Measurements from ENCODE around the gene TRIP11.
"Not testable (repeated sequence)": the region's sequence is repeated elsewhere in the genome, so short reads cannot be mapped to it uniquely, and the experiment has no call there.

TRIP11 gene

DNA sequence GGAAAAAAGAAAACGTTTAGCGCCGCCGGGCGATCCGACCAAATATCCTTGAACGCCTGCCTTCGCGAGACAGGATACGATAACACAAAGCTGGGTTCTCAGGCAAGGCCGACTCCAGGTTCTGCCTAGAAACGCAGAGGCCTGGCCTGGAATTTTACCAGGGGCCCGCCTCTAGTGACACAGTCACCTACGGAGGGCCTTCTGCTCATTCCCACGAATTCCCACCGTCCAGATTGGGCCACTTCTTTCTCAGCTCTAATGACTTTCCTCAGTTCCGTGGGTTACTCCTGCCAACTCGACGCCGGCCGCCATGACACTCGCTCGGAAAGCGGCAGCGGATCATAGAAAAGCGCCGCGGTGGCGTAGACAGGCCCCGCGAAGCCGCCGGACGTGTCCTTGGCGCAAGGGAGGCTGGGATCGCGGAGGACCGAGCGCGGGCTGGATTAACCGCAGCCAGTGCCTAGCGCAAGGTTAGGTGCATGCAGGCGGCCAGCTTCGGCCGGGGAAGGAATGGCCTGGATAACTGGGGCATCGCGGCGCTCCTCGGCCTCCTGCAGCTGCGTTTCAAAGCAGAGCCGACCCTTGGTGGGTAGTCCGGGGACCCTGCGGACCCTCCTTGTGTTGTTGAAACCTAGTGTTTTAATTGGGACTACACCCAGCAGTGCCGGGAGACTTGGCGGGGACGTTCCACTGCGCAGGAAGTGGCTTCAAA, at the start of gene TRIP11:
Gene TRIP11 (minus strand): TSS at position 341 of the 712 bp plus-strand sequence. CDS start 374 bp downstream, outside the sequence.
- peak; percentile 66 for DNase-seq (ENCODE audit: low spot score)

DNA sequence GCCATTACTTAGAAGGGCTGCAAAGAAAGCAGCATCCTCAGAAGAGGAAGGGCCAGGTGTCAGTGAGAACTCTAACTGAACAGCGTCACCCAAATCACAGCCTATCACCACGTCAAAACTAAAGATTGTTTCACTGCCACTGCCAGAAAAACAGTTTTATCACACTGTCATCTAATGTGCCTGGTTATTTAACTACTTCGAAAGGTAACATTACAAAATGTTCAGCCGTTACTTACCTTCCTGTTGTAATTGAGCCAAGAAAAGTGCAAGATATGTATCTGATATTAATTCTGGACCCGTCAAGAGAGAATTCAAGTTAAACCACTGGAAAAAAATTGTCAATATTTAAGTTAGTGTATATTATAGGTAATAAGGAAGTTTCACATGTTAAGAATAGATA, 48.6 kb upstream of the TRIP11 start:
- no peak for DNase-seq (ENCODE audit: low spot score)

DNA sequence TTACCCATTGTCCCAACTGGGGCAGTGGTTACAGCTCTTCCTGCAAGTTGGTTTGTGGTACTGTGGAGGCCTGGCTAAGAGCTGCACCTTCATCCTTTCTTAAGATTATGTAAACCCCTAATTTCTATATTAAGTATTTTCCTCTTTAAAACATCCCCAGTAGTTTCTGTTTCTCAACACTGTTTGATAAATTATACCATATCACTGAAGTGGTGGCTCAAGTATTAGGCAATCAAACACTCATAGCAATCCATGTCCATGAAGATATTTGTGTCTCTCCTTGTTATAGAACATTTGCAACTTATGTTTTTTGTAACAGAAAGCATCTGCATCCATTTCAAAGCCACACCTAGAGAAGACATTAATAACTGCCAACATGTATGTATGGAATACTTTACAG, 34.7 kb upstream of the TRIP11 start:
- DNase-seq (ENCODE audit: low spot score) = no peak

DNA sequence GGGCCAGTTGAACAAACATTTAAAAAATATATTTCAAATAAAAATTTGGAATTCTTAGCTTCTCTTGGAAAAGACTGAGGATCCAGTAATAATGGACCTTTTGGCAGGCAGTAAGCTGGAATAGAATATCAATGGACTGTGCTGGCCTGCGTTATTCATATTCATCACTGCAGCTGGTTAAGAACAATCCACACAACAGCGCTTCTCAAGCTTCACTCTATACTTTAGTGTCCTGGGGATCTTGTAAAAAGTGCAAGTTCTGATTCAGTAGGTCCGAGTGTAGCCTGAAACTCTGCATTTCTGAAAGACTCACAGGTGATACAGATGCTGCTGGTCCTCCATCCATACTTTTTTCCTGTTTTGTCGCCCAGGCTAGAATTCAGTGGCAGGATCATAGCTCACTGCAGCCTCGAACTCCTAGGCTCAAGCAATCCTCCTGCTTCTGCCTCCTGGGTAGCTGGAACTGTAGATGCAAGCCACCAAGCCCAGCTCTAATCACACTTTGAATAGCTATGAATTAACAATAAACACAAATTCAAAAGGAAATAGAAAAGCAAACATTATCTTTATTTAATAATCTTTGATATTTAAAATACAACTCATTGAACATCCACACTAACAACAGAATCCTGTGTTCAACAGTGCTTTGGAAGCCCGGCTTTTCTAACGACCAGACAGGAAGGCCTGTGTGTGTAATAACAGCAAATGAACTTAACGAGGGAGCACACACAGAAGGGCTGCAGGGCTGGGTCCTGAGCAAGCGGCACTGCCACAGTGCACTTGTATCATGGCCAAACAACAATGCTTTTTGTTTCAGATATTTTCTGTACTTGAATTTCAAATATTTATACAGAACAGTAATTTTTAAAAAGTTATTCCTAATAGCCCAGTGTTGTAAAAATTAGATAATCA, 18.4 kb upstream of the TRIP11 start:
- no peak for DNase-seq (ENCODE audit: low spot score)

DNA sequence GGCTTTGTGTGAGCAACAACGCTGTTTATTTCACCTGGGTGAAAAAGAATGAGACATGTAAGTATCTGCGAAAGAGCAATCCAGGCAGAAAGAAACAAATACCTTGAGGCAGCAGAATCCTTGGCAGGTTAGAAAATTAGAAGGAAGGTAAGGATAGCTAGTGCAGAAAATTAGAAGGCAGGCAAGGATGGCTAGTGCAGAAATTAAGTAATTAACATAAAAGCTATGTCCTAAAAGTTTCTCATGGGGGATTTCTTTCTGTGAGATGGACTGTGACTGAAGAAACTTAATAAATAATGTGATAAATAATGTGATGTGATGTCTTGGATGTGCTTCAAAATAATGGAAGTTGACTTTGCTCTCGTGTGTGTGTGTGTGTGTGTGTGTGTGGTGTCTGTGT, 9.9 kb upstream of the TRIP11 start:
- DNase-seq (ENCODE audit: low spot score) = no peak

DNA sequence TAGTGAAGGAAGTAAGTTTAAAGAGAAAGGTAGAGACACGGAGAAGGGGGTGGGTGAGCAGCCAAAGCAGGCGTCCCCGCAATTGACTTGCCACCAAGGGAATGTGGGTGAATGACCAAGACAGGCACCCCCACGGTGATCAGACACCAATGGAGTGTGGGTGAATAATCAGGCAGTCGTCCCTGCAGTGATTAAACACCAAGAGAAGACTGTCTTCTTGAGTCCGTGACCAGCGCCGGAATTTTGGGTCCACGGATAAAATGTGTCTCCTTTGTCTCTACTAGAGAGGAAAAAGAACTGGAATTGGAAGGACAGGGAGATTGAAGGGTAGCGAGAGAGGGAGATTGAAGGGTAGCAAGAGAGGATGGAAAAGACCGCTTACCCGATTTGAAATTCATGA, 9.4 kb upstream of the TRIP11 start:
- not testable (repeated sequence) for DNase-seq (ENCODE audit: low spot score)

DNA sequence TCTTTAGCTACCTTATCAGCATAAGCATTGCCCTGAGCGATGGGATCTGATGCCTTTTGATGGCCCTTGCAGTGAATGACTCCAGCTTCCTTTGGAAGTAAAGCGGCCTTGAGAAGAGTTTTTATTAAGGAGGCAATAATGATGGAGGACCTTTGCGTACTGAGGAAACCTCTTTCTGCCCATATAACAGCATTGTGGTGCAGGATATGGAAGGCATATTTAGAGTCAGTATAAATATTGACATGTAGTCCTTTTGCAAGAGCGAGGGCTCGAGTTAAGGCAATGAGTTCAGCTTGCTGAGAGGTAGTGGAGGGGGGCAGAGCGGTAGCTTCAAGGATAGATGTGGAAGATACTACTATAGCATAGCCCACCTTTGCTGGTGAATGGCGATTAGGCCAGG, 6.0 kb upstream of the TRIP11 start:
- not testable (repeated sequence) for DNase-seq (ENCODE audit: low spot score)

DNA sequence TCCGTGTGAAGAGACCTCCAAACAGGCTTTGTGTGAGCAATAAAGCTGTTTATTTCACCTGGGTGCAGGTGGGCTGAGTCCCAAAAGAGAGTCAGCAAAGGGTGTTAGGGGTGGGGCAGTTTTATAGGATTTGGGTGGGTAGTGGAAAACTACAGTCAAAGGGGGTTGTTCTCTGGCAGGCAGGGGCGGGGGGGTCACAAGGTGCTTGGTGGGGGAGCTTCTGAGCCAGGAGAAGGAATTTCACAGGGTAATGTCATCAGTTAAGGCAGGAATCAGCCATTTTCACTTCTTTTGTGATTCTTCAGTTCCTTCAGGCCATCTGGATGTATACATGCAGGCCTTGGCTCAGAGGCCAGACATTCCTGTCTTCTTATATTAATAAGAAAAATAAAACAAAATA, 1.9 kb upstream of the TRIP11 start:
- not testable (repeated sequence) for DNase-seq (ENCODE audit: low spot score)

DNA sequence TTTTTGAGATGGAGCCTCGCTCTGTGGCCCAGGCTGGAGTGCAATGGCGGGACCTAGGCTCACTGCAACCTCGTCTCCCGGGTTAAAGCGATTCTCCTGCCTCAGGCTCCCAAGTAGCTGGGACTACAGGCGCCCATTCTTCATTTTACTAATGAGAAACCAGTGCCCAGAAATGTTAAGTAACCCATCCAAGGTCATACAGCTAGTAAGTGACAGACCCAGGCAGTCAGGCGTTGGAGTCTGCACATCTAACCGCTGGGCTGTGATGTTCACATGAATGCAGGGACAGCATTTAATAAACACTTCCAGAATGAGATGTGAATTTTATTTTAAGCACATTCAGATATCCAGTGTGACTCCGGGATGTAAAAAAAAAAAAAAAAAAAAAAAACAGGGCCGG, 1.3 kb upstream of the TRIP11 start:
- no peak for DNase-seq (ENCODE audit: low spot score)

DNA sequence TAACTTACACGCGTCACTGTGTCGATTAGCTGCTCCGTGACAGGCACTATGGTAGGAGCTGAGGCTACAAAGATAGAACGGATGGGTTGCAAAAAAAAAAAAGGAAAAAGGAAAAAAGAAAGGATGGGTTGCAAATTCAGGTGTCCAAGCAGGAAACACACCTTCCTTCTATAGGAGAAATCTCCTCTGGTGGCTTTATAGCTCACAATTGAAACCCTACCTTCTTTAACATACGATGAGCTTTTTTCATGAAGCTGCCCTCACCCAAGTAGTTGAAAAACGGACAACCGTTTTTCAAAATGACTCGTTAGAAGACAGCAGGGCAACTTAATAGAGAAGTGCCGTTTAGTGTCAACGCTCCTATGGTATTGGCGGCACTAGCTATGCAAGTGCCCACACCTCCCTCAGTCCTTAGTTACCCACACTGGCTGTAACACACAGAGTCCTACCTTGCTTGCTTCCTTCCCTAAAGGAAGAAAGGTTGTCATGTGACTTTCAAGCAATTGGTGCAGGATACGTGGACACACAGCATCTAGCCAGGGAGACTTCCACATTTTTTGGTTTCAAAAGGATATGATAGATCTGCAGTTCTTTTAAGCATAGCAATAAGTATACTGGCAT, 682 bp upstream of the TRIP11 start:
- peak; percentile 29 for DNase-seq (ENCODE audit: low spot score)

DNA sequence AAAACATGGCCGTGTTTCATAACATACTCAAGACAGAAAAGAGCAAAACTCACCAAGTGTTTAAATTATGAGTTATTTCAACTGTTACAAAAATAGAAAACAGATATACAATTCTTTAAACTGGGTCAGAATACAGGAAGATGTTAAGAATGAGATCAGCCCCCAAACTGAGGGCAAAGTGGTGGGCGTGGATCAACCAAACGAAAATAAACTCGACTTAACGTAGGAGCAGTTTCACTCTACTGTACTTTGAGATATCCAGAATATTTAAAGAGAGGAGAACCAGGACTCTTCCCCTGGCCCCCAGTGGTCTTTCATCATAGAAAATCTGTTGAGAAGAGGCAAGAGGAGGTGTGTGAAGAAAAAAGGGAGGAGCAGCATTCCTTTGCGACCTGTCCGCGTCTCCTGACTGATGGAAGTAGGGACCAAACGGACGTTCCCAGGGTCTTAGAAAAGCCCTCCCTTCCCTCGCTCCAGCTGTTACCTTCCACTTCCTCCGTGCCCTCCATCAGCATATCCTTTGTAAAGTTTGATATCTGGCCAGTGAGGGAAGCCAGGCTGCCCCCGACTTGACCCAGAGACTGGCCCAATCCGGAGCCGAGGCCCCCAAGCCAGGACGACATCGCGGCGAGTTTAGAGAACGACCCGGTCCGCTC, 668 bp downstream of the TRIP11 start:
- peak; percentile 38 for DNase-seq (ENCODE audit: low spot score)

DNA sequence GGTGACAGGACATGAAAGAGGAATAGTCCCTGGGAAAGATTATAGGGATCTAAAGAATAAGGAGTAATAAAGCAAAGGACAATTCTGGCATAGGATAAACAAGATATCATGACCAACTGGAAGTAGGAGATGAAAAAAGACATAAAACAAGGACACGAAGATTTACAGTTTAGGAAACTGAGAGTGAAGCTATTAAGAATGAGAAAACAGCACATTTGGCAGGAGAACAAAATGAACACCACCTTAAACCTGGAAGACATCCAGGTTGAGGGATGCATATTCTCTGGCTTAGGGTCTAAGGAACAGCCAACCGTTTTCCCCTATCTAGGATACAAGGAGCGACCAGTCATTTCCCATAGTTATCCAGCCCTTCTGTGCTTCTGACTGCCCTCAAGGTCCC, 1.9 kb downstream of the TRIP11 start:
- no peak for DNase-seq (ENCODE audit: low spot score)

DNA sequence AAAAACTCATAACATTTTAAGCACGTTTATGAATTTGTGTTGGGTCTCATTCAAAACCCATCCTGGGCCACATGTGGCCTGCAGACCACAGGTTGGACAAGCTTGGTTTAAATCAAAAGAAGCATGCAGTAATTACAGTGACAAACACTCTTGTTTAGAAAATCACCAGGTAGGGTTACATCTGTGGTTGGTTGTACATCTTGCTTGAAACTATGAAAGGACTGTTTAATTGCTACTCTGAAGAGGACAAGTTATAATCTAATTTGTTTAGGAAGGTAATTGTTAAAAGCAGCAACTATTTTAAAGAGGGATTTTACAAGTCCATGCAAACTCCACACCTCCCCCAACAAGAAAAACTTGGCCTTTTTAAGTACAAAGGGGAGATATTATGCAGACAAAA, 4.0 kb downstream of the TRIP11 start:
- no peak for DNase-seq (ENCODE audit: low spot score)

DNA sequence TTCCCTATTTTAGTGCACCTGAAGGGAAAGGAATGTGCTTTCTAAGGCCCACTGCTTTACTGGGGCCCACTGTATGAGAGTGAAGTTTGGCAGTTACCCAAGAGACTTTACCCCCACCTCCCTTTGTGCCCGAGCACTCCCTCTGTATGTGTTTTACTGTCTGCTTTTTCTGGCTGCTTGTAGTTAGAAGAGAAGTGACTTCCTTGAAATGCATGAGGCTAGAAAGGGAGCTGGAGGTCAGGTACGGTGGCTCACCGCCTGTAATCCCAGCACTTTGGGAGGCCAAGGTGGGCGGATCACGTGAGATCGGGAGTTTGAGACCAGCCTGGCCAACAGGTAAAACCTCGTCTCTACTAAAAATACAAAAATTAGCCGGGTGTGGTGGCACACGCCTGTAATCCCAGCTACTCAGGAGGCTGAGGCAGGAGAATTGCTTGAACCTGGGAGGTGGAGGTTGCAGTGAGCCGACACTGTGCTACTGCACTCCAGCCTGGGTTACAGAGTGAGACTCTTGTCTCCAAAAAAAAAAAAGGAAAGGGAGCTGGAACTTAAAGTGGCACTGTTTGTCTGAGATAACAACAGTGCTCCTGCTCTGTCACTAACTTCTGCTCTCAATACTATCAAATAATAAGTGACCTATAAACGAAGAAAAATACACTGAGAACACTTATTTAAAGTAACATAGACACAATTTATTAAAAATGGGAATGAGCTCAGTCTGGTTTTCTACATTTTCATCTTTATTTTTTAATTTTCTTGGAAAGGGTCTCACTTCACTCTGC, 5.8 kb downstream of the TRIP11 start:
- no peak for DNase-seq (ENCODE audit: low spot score)

DNA sequence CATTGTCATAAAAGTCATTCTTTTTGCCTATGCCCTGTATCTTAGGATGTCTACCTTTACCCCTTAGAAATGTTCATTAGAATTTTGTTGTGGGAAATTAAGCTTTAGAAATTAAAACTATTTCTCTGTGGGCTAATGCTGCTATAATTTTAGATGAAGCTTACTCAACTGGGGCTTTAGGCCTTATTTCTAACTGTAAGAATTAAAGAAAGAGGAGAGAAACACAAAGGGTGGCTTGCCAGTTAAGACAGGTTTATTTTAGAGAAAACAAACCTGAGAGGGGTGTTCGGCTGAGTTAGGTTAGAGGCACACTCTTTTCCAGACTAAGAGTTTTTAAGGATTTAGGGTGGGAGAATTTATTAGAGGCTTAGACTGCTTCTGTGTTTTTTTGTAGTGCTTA, 6.4 kb downstream of the TRIP11 start:
- no peak for DNase-seq (ENCODE audit: low spot score)

DNA sequence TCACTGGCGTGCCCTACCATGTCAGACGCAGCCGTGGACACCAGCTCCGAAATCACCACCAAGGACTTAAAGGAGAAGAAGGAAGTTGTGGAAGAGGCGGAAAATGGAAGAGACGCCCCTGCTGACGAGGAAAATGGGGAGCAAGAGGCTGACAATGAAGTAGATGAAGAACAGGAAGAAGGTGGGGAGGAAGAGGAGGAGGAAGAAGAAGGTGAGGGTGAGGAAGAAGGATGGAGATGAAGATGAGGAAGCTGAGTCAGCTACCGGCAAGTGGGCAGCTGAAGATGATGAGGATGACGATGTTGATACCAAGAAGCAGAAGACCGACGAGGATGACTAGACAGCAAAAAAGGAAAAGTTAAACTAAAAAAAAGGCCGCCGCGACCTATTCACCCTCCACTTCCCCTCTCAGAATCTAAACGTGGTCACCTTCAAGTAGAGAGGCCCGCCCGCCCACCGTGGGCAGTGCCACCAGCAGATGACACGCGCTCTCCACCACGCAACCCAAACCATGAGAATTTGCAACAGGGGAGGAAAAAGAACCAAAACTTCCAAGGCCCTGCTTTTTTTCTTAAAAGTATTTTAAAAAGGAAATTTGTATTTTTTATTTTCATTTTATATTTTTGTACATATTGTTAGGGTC, 13.2 kb downstream of the TRIP11 start:
- no peak for DNase-seq (ENCODE audit: low spot score)

DNA sequence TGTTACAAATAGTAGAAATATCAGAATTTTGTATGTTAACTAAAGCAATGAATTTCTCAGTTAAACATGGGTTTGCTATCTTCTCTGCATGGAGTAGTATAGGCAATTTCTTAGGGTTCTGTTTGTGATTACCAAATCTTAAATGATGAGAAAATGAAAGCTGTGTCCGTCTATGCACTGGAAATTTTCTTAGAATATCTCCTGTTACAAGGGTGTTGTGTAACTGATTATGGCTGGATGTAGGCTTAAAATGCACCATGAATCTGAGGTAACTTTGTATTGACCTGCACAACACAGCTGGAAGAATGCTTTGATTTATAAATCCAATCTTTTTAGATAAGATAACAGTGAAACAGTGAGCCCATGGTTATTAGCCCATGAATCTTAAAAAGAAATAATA, 17.8 kb downstream of the TRIP11 start:
- DNase-seq (ENCODE audit: low spot score) = no peak

DNA sequence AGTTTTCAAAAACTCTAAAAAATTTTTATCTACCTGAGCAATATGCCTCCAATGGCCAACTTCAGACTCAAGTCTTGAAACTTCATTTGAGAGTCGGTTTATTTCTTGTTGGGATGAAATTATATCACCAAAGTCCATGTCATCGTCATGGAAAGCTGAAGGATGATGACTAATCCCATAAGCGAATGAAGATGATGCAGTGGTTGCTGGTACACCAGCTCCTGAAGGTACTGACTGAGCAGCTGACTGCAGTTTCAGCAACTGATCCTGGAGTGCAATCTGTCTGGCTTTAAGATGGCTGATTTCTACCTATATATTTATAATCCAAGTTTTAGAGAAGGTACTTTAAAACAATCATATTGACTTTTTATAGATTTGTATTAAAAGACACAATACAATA, 18.3 kb downstream of the TRIP11 start:
- DNase-seq (ENCODE audit: low spot score) = no peak

DNA sequence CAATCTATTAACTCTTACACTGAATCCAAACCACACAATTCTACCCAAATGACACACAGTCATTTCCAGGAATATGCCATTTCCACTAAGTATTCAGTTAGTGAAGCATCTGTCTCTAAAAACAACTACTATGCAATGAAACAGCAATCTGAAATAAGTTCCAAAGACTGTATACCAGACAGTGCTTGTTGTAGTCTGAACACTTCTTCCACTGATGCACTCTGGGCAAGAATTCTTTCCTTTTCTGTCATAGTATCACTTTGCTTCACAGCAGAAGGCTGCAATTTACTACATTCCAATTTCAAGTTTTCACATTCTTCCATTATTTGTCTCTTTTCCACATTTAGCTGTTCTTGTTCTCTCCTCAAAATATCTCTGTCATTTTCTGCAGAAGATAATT, 25.8 kb downstream of the TRIP11 start:
- no peak for DNase-seq (ENCODE audit: low spot score)

DNA sequence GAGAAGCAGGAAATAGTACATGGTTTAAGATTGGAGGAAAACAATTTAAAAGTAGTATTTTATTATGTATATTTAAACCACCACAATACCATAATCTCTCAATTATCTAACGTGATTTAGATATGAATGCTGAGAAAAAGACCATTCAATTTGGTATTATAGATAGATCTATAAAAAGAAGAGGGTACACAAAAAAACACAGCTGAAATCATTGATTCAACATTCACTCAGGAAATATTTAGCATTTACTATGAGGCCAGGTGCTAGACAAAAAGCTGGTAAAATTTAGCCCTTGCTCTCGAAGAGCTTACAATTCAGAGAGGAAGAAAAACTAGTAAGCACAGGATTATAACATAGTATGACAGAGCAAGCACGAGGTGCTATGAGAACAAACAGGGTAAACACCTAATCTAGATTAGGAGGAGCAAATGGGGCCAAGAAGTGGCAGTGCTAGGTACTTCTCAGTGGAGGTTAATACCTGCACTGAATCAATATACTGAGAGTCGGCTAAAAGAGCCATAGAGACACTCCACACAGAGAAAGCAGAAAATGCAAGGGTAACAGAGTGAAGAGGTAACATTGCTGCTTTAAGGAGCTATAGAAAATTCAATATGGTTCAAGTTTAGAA, 27.6 kb downstream of the TRIP11 start:
- no peak for DNase-seq (ENCODE audit: low spot score)

DNA sequence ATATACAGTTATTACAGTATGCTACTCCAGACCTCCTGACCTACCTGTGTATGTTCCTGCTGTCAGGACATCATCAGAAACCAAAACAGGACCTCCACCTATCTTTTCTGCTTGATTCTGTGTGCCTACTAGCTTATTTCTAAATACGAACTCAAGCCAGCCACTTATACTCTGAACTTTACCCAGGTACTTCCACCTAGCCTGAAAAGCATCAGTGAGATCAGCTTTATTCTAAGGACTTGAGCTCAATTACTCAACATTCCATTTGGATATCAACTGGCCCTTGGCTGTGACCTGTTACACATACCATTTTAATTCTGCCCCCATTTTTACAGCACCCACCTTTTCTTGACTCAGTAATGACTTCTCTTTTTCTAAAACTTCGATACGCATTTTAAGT, 29.2 kb downstream of the TRIP11 start:
- DNase-seq (ENCODE audit: low spot score) = no peak

Data from HuH-7.5 (cell line).